NCI-H82 treated with DMSO at 0.1 percent for 48 hours (cell line): ENCODE measurements around the gene GPC6.

ENCODE experiments used
- DNase-seq: peaks from one replicate; lab custom pipeline; 2025; ENCODE audit not compliant: unreplicated experiment; lab: John Stamatoyannopoulos, UW

Gene GPC6

GRCh38 chr13:94417294-94417693 lies 1190.7 kb downstream of the GPC6 start:
- DNase-seq, result no peak

- no peak for DNase-seq
These were observed 1192.8 kb downstream of the GPC6 start for GRCh38 chr13:94419304-94419924.

- DNase-seq, result no peak
These were observed 1193.3 kb downstream of the GPC6 start for GRCh38 chr13:94419925-94420305.

- peak; percentile 65 for DNase-seq
These were observed 1200.8 kb downstream of the GPC6 start for GRCh38 chr13:94427313-94427953.

- DNase-seq, result no peak
These were observed 1205.0 kb downstream of the GPC6 start for GRCh38 chr13:94431574-94431973.

- no peak for DNase-seq
These were observed 1205.4 kb downstream of the GPC6 start for GRCh38 chr13:94431987-94432386.

- DNase-seq, result peak; percentile 100
These were observed 1206.7 kb downstream of the GPC6 start for GRCh38 chr13:94433055-94433961.

- peak; percentile 84 for DNase-seq
These were observed 1209.1 kb downstream of the GPC6 start for GRCh38 chr13:94435604-94436226.

- no peak for DNase-seq
These were observed 1218.2 kb downstream of the GPC6 start for GRCh38 chr13:94444826-94445225.

GRCh38 chr13:94454334-94454733 lies 1227.7 kb downstream of the GPC6 start:
- DNase-seq, result no peak

- no peak for DNase-seq
These were observed 1228.3 kb downstream of the GPC6 start for GRCh38 chr13:94454906-94455305.

- no peak for DNase-seq
These were observed 1228.8 kb downstream of the GPC6 start for GRCh38 chr13:94455414-94455813.
